Measurements from ENCODE around the gene RPRML.
"Not testable (repeated sequence)": the region's sequence is repeated elsewhere in the genome, so short reads cannot be mapped to it uniquely, and the experiment has no call there.

The RPRML gene

GRCh38 chr17:46989637-46990431 is 10.8 kb upstream of the RPRML start:
- Histone ChIP-seq H2BK15ac (replicated peaks; ENCODE audit: low read depth) (no peak overlapping the region), H3K27ac (ENCODE audit: low read depth, low read length) (no peak overlapping the region), H3K36me3 (ENCODE audit: control insufficient read depth, insufficient read depth, low read length) (no peaks in the 10 kb centered on the region), H3K79me1 (ENCODE audit: low read length) (no peaks in the 10 kb centered on the region), H4K5ac (ENCODE audit: low read length) (no peak overlapping the region), H3K4me2 (ENCODE audit: low read length) (no peak overlapping the region), H3K4me1 (ENCODE audit: control insufficient read depth, low read depth, low read length) (no peaks in the 10 kb centered on the region), H3K18ac (ENCODE audit: low read length) (no peak overlapping the region), H3K9ac (ENCODE audit: low read length) (no peak overlapping the region), H3K4ac (ENCODE audit: low read depth, low read length) (no peak overlapping the region), H3K23ac (ENCODE audit: low read length) (no peak overlapping the region), H4K8ac (ENCODE audit: low read depth, low read length) (no peak overlapping the region), H2BK5ac (ENCODE audit: low read length) (no peak overlapping the region), H3K4me3 (ENCODE audit: low read length) (no peak overlapping the region), H3K27me3 (ENCODE audit: insufficient read depth, low read length, poor library complexity) (no peaks in the 10 kb centered on the region), H3K56ac (ENCODE audit: low read length) (no peak overlapping the region), H2AK5ac (ENCODE audit: low read length) (no peak overlapping the region), H3K79me2 (ENCODE audit: control insufficient read depth, insufficient read depth, low read length) (no peaks in the 10 kb centered on the region), H2BK120ac (ENCODE audit: low read depth, low read length) (no peak overlapping the region)
- DNase-seq: no peak
- no CpG with 5 or more reads among the region's 11 CpGs for WGBS (ENCODE audit: extremely low coverage, insufficient coverage, low lambda C conversion rate)

DNA sequence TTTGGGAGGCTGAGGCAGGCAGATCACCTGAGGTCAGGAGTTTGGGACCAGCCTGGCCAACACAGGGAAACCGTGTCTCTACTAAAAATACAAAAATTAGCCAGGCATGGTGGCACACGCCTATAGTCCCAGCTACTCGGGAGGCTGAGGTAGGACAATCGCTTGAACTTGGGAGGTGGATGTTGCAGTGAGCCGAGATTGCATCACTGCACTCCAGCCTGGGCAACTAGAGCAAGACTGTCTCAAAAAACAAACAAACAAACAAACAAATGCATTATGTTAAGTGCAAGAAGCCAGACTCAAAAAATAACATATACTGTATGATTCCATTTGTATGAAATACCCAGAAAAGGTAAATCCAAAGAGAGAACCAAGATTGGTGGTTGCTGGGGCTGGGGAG is 8.9 kb upstream of the RPRML start:
- DNase-seq; H3K23ac ChIP-seq (ENCODE audit: low read length); H3K4me1 ChIP-seq (ENCODE audit: control insufficient read depth, low read depth, low read length); H3K27me3 ChIP-seq (ENCODE audit: insufficient read depth, low read length, poor library complexity); H3K36me3 ChIP-seq (ENCODE audit: control insufficient read depth, insufficient read depth, low read length); H3K4me3 ChIP-seq (ENCODE audit: low read length); H3K56ac ChIP-seq (ENCODE audit: low read length); H4K8ac ChIP-seq (ENCODE audit: low read depth, low read length); H2BK120ac ChIP-seq (ENCODE audit: low read depth, low read length); H3K18ac ChIP-seq (ENCODE audit: low read length); H2AK5ac ChIP-seq (ENCODE audit: low read length); H2BK5ac ChIP-seq (ENCODE audit: low read length); H2BK15ac ChIP-seq (replicated peaks; ENCODE audit: low read depth); H3K79me1 ChIP-seq (ENCODE audit: low read length); H3K4ac ChIP-seq (ENCODE audit: low read depth, low read length); H4K5ac ChIP-seq (ENCODE audit: low read length); H3K9ac ChIP-seq (ENCODE audit: low read length); H3K27ac ChIP-seq (ENCODE audit: low read depth, low read length); H3K4me2 ChIP-seq (ENCODE audit: low read length); H3K79me2 ChIP-seq (ENCODE audit: control insufficient read depth, insufficient read depth, low read length): not testable (repeated sequence)
- no CpG with 5 or more reads among the region's 5 CpGs for WGBS (ENCODE audit: extremely low coverage, insufficient coverage, low lambda C conversion rate)

DNA sequence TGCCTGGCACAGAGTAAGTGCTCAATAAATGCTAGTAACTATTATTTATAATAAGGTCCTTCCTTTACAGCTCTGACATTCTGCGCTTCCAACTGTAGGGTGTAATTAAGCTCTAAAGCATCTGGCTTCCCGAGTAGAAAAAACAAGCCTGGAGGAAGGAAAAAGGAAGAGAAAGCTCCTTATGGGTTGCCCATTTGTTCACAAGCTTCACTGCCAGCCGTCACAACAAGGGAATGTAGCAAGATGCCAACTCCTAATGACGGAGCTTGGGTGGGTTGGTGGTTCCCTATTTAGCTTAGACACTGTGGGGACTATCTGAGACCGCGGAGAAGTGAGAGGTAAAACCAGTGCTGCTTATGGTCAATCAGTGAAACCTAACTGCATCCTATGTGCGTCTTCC is 7.3 kb upstream of the RPRML start:
- no peak overlapping the region for H3K4me2 ChIP-seq (ENCODE audit: low read length)
- no peaks in the 10 kb centered on the region for H3K79me1 ChIP-seq (ENCODE audit: low read length)
- no peak overlapping the region for H4K8ac ChIP-seq (ENCODE audit: low read depth, low read length)
- H4K5ac ChIP-seq (ENCODE audit: low read length): no peak overlapping the region
- no peak overlapping the region for H2BK120ac ChIP-seq (ENCODE audit: low read depth, low read length)
- no peak overlapping the region for H3K23ac ChIP-seq (ENCODE audit: low read length)
- H2AK5ac ChIP-seq (ENCODE audit: low read length): no peak overlapping the region
- H3K27ac ChIP-seq (ENCODE audit: low read depth, low read length): no peak overlapping the region
- no peaks in the 10 kb centered on the region for H3K36me3 ChIP-seq (ENCODE audit: control insufficient read depth, insufficient read depth, low read length)
- H3K56ac ChIP-seq (ENCODE audit: low read length): no peak overlapping the region
- no peak overlapping the region for H3K18ac ChIP-seq (ENCODE audit: low read length)
- no peaks in the 10 kb centered on the region for H3K4me1 ChIP-seq (ENCODE audit: control insufficient read depth, low read depth, low read length)
- H3K4me3 ChIP-seq (ENCODE audit: low read length): no peak overlapping the region
- no peak for DNase-seq
- H3K79me2 ChIP-seq (ENCODE audit: control insufficient read depth, insufficient read depth, low read length): no peaks in the 10 kb centered on the region
- no peak overlapping the region for H3K4ac ChIP-seq (ENCODE audit: low read depth, low read length)
- no peak overlapping the region for H2BK5ac ChIP-seq (ENCODE audit: low read length)
- H3K9ac ChIP-seq (ENCODE audit: low read length): no peak overlapping the region
- no CpG with 5 or more reads among the region's 7 CpGs for WGBS (ENCODE audit: extremely low coverage, insufficient coverage, low lambda C conversion rate)
- no peaks in the 10 kb centered on the region for H3K27me3 ChIP-seq (ENCODE audit: insufficient read depth, low read length, poor library complexity)
- H2BK15ac ChIP-seq (replicated peaks; ENCODE audit: low read depth): no peak overlapping the region

- Histone ChIP-seq H2AK5ac (ENCODE audit: low read length) (no peak overlapping the region), H3K79me2 (ENCODE audit: control insufficient read depth, insufficient read depth, low read length) (no peaks in the 10 kb centered on the region), H4K8ac (ENCODE audit: low read depth, low read length) (no peak overlapping the region), H2BK5ac (ENCODE audit: low read length) (no peak overlapping the region), H2BK15ac (replicated peaks; ENCODE audit: low read depth) (no peak overlapping the region), H3K9ac (ENCODE audit: low read length) (no peak overlapping the region), H3K4me2 (ENCODE audit: low read length) (no peak overlapping the region), H3K4me1 (ENCODE audit: control insufficient read depth, low read depth, low read length) (peaks cover 4% of the 10 kb centered on the region), H2BK120ac (ENCODE audit: low read depth, low read length) (no peak overlapping the region), H3K27me3 (ENCODE audit: insufficient read depth, low read length, poor library complexity) (no peaks in the 10 kb centered on the region), H3K18ac (ENCODE audit: low read length) (no peak overlapping the region), H3K56ac (ENCODE audit: low read length) (no peak overlapping the region), H3K4ac (ENCODE audit: low read depth, low read length) (no peak overlapping the region), H3K27ac (ENCODE audit: low read depth, low read length) (no peak overlapping the region), H3K36me3 (ENCODE audit: control insufficient read depth, insufficient read depth, low read length) (no peaks in the 10 kb centered on the region), H4K5ac (ENCODE audit: low read length) (no peak overlapping the region), H3K4me3 (ENCODE audit: low read length) (no peak overlapping the region), H3K79me1 (ENCODE audit: low read length) (no peaks in the 10 kb centered on the region), H3K23ac (ENCODE audit: low read length) (no peak overlapping the region)
- DNase-seq: no peak
- WGBS (ENCODE audit: extremely low coverage, insufficient coverage, low lambda C conversion rate): no CpG with 5 or more reads among the region's 5 CpGs
Observed at GRCh38 chr17:46984892-46985291, 5.8 kb upstream of the RPRML start.

GRCh38 chr17:46984341-46984740 is 5.3 kb upstream of the RPRML start:
- Histone ChIP-seq H3K4ac (ENCODE audit: low read depth, low read length) (no peak overlapping the region), H3K4me1 (ENCODE audit: control insufficient read depth, low read depth, low read length) (peaks cover 4% of the 10 kb centered on the region), H3K4me2 (ENCODE audit: low read length) (no peak overlapping the region), H2BK120ac (ENCODE audit: low read depth, low read length) (no peak overlapping the region), H2BK5ac (ENCODE audit: low read length) (no peak overlapping the region), H3K18ac (ENCODE audit: low read length) (no peak overlapping the region), H3K27me3 (ENCODE audit: insufficient read depth, low read length, poor library complexity) (no peaks in the 10 kb centered on the region), H3K27ac (ENCODE audit: low read depth, low read length) (no peak overlapping the region), H2AK5ac (ENCODE audit: low read length) (no peak overlapping the region), H4K5ac (ENCODE audit: low read length) (no peak overlapping the region), H3K79me1 (ENCODE audit: low read length) (no peaks in the 10 kb centered on the region), H3K79me2 (ENCODE audit: control insufficient read depth, insufficient read depth, low read length) (no peaks in the 10 kb centered on the region), H3K23ac (ENCODE audit: low read length) (no peak overlapping the region), H3K9ac (ENCODE audit: low read length) (no peak overlapping the region), H3K56ac (ENCODE audit: low read length) (no peak overlapping the region), H4K8ac (ENCODE audit: low read depth, low read length) (no peak overlapping the region), H3K4me3 (ENCODE audit: low read length) (no peak overlapping the region), H2BK15ac (replicated peaks; ENCODE audit: low read depth) (no peak overlapping the region), H3K36me3 (ENCODE audit: control insufficient read depth, insufficient read depth, low read length) (no peaks in the 10 kb centered on the region)
- no peak for DNase-seq
- WGBS (ENCODE audit: extremely low coverage, insufficient coverage, low lambda C conversion rate): no CpG with 5 or more reads among the region's 6 CpGs

DNA sequence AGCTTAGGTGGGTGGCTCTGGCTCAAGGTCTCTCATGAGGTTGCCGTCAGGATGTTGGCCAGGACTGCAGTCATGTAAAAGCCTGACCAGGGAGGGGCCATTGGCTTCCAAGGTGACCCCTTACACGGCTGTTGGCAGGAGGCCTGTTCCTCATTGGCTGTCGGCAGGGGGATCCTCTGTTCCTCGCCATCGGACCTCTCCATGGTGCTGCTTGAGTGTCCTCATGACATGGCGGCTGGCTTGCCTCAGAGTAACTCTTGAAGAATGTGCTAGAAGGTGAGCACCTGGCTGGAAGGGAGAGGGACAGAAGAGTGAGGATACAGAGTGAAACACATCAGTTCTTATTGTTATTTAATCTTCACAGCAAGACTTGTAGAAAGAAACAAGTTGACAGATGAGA is 4.7 kb upstream of the RPRML start:
- H3K4me2 ChIP-seq (ENCODE audit: low read length): no peak overlapping the region
- H3K27me3 ChIP-seq (ENCODE audit: insufficient read depth, low read length, poor library complexity): no peaks in the 10 kb centered on the region
- no peaks in the 10 kb centered on the region for H3K79me2 ChIP-seq (ENCODE audit: control insufficient read depth, insufficient read depth, low read length)
- no peak overlapping the region for H2BK15ac ChIP-seq (replicated peaks; ENCODE audit: low read depth)
- H3K4me3 ChIP-seq (ENCODE audit: low read length): no peak overlapping the region
- no peak overlapping the region for H4K5ac ChIP-seq (ENCODE audit: low read length)
- H2BK5ac ChIP-seq (ENCODE audit: low read length): no peak overlapping the region
- H3K23ac ChIP-seq (ENCODE audit: low read length): no peak overlapping the region
- no peaks in the 10 kb centered on the region for H3K36me3 ChIP-seq (ENCODE audit: control insufficient read depth, insufficient read depth, low read length)
- H3K18ac ChIP-seq (ENCODE audit: low read length): no peak overlapping the region
- H3K9ac ChIP-seq (ENCODE audit: low read length): no peak overlapping the region
- no peak overlapping the region for H3K56ac ChIP-seq (ENCODE audit: low read length)
- no peak overlapping the region for H2BK120ac ChIP-seq (ENCODE audit: low read depth, low read length)
- H2AK5ac ChIP-seq (ENCODE audit: low read length): no peak overlapping the region
- DNase-seq: peak; percentile 52
- H3K4ac ChIP-seq (ENCODE audit: low read depth, low read length): no peak overlapping the region
- no peaks in the 10 kb centered on the region for H3K79me1 ChIP-seq (ENCODE audit: low read length)
- no CpG with 5 or more reads among the region's 6 CpGs for whole genome bisulfite sequencing (ENCODE audit: extremely low coverage, insufficient coverage, low lambda C conversion rate)
- H3K27ac ChIP-seq (ENCODE audit: low read depth, low read length): no peak overlapping the region
- H3K4me1 ChIP-seq (ENCODE audit: control insufficient read depth, low read depth, low read length): peaks cover 4% of the 10 kb centered on the region
- no peak overlapping the region for H4K8ac ChIP-seq (ENCODE audit: low read depth, low read length)
